ENCODE results near the gene SSC4D. TPM values are rescaled to one million over a fixed set of nuclear protein-coding genes. Genes with fewer than 3 reads are reported as not detected.

SSC4D gene
- total and polyA plus RNA-seq, 9 of the 15 experiments (the other 6 are each of a cell fraction or from before 2014, with no cell fraction given), result 0.06 to 1.1 (median 0.85) TPM; not detected in 1

DNA sequence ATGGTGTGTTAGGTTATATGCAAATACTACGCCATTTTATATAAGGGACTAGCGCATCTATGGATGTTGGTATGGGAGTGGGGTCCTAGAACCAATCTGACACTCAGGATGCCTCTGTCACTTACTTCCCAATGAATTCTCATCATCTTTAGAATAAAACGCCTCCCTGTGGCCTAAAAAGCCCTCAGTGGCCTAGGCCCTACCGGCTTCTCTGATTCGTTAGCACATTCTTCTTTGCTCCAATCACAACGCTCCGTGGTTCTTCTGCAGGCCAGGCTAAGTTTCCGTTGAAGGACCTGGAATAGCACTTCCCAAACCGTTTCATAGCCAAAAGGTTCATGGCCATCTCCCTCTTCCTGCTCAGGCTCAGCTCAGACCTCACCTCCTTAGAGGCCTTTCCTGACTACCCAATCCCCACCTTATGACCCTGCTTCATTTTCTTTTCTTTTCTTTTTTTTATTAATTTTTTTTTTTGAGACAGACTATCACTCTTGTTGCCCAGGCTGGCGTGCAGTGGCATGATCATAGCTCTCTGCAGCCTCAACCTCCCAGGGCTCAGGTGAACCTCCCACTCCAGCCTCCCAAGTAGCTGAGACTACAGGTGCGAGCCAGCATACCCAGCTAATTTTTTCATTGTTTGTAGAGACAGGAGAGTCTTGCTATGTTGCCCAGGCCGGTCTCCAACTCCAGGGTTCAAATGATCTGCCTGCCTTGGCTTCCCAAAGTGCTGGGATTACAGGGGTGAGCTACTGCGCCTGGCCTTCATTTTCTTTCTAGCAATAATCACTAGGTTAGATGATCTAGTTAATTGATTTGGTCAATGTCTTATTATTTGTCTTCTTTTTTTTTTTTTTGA, 26.2 kb downstream of the SSC4D start (continued):
- TF ChIP-seq, protein P1, sequence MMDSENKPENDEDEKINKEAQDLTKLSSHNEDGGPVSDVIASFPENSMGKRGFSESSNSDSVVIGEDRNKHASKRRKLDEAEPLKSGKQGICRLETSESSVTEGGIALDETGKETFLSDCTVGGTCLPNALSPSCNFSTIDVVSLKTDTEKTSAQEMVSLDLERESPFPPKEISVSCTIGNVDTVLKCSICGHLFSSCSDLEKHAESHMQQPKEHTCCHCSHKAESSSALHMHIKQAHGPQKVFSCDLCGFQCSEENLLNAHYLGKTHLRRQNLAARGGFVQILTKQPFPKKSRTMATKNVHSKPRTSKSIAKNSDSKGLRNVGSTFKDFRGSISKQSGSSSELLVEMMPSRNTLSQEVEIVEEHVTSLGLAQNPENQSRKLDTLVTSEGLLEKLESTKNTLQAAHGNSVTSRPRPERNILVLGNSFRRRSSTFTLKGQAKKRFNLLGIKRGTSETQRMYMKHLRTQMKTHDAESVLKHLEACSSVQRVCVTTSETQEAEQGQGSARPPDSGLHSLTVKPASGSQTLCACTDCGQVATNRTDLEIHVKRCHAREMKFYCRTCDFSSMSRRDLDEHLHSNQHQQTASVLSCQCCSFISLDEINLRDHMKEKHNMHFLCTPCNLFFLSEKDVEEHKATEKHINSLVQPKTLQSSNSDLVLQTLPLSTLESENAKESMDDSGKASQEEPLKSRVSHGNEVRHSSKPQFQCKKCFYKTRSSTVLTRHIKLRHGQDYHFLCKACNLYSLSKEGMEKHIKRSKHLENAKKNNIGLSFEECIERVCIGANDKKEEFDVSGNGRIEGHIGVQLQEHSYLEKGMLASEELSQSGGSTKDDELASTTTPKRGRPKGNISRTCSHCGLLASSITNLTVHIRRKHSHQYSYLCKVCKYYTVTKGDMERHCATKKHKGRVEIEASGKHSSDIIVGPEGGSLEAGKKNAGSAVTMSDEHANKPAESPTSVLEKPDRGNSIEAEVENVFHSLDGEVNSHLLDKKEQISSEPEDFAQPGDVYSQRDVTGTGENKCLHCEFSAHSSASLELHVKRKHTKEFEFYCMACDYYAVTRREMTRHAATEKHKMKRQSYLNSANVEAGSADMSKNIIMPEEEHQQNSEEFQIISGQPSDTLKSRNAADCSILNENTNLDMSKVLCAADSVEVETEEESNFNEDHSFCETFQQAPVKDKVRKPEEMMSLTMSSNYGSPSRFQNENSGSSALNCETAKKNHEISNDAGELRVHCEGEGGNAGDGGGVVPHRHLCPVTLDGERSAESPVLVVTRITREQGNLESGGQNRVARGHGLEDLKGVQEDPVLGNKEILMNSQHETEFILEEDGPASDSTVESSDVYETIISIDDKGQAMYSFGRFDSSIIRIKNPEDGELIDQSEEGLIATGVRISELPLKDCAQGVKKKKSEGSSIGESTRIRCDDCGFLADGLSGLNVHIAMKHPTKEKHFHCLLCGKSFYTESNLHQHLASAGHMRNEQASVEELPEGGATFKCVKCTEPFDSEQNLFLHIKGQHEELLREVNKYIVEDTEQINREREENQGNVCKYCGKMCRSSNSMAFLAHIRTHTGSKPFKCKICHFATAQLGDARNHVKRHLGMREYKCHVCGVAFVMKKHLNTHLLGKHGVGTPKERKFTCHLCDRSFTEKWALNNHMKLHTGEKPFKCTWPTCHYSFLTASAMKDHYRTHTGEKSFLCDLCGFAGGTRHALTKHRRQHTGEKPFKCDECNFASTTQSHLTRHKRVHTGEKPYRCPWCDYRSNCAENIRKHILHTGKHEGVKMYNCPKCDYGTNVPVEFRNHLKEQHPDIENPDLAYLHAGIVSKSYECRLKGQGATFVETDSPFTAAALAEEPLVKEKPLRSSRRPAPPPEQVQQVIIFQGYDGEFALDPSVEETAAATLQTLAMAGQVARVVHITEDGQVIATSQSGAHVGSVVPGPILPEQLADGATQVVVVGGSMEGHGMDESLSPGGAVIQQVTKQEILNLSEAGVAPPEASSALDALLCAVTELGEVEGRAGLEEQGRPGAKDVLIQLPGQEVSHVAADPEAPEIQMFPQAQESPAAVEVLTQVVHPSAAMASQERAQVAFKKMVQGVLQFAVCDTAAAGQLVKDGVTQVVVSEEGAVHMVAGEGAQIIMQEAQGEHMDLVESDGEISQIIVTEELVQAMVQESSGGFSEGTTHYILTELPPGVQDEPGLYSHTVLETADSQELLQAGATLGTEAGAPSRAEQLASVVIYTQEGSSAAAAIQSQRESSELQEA (IDR thresholded peaks at IDR 0.05; ENCODE audit: low read depth), result no peak
- TF ChIP-seq, protein P2, sequence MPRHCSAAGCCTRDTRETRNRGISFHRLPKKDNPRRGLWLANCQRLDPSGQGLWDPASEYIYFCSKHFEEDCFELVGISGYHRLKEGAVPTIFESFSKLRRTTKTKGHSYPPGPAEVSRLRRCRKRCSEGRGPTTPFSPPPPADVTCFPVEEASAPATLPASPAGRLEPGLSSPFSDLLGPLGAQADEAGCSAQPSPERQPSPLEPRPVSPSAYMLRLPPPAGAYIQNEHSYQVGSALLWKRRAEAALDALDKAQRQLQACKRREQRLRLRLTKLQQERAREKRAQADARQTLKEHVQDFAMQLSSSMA (CRISPR knock-in tag; IDR thresholded peaks at IDR 0.05), result no peak
- TF ChIP-seq ZNF766 (CRISPR knock-in tag; conservative IDR thresholded peaks at IDR 0.05), result no peak
- no peak for TF ChIP-seq BDP1 (IDR thresholded peaks at IDR 0.05; ENCODE audit: insufficient read depth, insufficient read length)
- TF ChIP-seq SMARCC2 (IDR thresholded peaks at IDR 0.05; ENCODE audit: low read depth), result 0 out of 2 replicates have a peak, but pooled peaks have one; percentile 36
- TF ChIP-seq SOX6 (IDR thresholded peaks at IDR 0.05), result no peak
- TF ChIP-seq MAFK (IDR thresholded peaks at IDR 0.05; ENCODE audit: low read length), result peak; percentile 40; the same call in 1 of the 2 replicates
- TF ChIP-seq MED1 (CRISPR knock-in tag; IDR thresholded peaks at IDR 0.05; ENCODE audit: borderline replicate concordance), result no peak
- TF ChIP-seq HDAC2 (IDR thresholded peaks at IDR 0.05), result peak; percentile 84; the same call in 1 of the 2 replicates
- no peak for TF ChIP-seq ZNF551 (CRISPR knock-in tag; IDR thresholded peaks at IDR 0.05)
- TF ChIP-seq, protein P3, sequence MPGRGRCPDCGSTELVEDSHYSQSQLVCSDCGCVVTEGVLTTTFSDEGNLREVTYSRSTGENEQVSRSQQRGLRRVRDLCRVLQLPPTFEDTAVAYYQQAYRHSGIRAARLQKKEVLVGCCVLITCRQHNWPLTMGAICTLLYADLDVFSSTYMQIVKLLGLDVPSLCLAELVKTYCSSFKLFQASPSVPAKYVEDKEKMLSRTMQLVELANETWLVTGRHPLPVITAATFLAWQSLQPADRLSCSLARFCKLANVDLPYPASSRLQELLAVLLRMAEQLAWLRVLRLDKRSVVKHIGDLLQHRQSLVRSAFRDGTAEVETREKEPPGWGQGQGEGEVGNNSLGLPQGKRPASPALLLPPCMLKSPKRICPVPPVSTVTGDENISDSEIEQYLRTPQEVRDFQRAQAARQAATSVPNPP (IDR thresholded peaks at IDR 0.05; ENCODE audit: borderline replicate concordance, insufficient read depth, insufficient read length), result no peak
- TF ChIP-seq POLR2B (IDR thresholded peaks at IDR 0.05; ENCODE audit: low read depth, partially characterized antibody), result peak; percentile 56
- TF ChIP-seq, protein P4, sequence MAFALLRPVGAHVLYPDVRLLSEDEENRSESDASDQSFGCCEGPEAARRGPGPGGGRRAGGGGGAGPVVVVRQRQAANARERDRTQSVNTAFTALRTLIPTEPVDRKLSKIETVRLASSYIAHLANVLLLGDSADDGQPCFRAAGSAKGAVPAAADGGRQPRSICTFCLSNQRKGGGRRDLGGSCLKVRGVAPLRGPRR (CRISPR knock-in tag; IDR thresholded peaks at IDR 0.05), result no peak

All from K562 (cell line).